GM10248 (cell line): ENCODE results near the gene SEPTIN10.

Experiments used
- CTCF ChIA-PET: fragments of 300-600 bp; sonication (Branson Sonifier 250); formaldehyde crosslinking; extraction: SDS; loops from one replicate; lab custom pipeline; 2021; ENCODE audit warnings: antibody characterized with exemption; lab: Yijun Ruan, JAX
- POLR2A ChIA-PET: fragments of 350-650 bp; sonication (Branson Sonifier 250); formaldehyde crosslinking; extraction: SDS; loops from one replicate; lab custom pipeline; 2020; ENCODE audit warnings: antibody characterized with exemption; lab: Yijun Ruan, JAX
- DNase-seq: peaks from one replicate; pipeline ENCODE4 v3.0.0; 2012; ENCODE audit errors: extremely low spot score
- TF ChIP-seq, protein P1 (sequence below): IDR thresholded peaks from 2 replicates; pipeline ENCODE4 v1.5.1; 2012; ENCODE audit warnings: mild to moderate bottlenecking, low read depth; ENCODE audit errors: extremely low read depth, missing control alignments, control extremely low read depth

SEPTIN10 gene

DNA sequence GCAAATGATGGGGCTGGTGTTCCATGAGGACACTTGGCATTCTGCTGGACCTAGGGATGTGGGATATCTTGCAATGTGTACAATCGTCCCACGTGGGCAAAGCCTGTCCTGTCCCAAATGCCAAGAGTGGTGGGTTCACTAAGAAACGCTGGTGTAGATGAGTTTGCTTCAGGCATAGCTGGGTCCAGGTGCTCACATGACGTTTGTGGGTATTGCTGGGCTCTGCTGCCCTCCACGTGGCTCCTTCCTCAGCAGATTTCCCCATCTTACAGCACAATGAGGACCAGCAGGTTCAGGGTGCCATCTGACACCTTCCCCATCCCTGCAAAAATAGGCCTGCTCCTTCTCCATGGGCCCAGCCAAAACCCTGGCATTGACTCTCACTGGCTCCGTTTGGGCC lies 105.9 kb downstream of the SEPTIN10 start:
- TF ChIP-seq, protein P1, sequence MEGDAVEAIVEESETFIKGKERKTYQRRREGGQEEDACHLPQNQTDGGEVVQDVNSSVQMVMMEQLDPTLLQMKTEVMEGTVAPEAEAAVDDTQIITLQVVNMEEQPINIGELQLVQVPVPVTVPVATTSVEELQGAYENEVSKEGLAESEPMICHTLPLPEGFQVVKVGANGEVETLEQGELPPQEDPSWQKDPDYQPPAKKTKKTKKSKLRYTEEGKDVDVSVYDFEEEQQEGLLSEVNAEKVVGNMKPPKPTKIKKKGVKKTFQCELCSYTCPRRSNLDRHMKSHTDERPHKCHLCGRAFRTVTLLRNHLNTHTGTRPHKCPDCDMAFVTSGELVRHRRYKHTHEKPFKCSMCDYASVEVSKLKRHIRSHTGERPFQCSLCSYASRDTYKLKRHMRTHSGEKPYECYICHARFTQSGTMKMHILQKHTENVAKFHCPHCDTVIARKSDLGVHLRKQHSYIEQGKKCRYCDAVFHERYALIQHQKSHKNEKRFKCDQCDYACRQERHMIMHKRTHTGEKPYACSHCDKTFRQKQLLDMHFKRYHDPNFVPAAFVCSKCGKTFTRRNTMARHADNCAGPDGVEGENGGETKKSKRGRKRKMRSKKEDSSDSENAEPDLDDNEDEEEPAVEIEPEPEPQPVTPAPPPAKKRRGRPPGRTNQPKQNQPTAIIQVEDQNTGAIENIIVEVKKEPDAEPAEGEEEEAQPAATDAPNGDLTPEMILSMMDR = no peak
- no peak for DNase-seq
- ChIA-PET CTCF (interaction anchor here (0.9 to 2.2 kb wide), 3 partner anchors 25 to 39 kb away, joined by 3 to 9 read pairs (median 3); no protein-coding TSS in a partner anchor), POLR2A (interaction anchor here (0.9 kb wide), 1 partner anchor 11 kb away, joined by 4 read pairs; no protein-coding TSS in a partner anchor)

DNA sequence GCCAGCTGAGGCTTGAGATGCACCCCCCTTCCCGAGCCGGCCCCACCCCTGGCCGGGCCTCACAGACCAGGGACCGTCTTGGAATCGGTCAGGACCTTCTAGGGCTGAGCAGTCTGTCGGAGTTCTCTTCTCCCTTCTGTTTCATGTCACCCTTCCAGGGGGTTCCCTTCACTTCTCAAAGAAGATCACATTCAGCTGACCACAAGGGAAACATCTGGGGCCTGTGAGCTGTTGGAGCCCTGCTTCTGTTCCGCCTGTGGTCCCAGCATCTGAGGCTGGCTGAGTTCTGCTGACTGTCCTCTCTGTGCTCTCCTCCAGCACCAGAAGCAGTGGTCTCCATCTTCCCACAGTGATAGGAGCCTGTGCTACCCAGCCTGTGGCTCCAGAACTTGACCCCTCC lies 106.5 kb downstream of the SEPTIN10 start:
- TF ChIP-seq, protein P1 = no peak
- CTCF ChIA-PET = interaction anchor here (1.5 to 2.2 kb wide), 2 partner anchors 25 to 40 kb away, joined by 3 to 9 read pairs; no protein-coding TSS in a partner anchor
- DNase-seq = no peak
- POLR2A ChIA-PET = interaction anchor here (0.9 kb wide), 1 partner anchor 10 kb away, joined by 4 read pairs; no protein-coding TSS in a partner anchor

DNA sequence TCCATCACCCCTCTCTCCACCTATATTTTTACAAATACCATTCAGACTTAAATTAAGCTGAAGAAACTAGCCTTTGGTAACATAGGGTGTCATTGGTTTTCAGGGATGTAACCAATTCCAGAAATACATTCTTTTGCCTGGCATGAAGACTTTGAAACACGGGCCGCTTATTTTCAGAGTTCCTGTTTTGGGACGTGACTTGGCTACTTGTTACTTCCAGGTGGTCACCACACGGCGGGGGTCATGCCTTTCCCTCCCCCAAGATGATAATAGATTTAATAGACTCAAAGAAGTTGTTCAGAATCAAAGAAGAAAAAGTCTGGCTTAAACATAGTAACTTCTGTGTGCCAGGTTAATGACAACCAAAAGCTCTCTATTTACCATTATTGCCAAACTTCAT lies 110.6 kb downstream of the SEPTIN10 start:
- TF ChIP-seq, protein P1 = no peak
- ChIA-PET CTCF (no interaction called here), POLR2A (no interaction called here)
- DNase-seq = no peak

DNA sequence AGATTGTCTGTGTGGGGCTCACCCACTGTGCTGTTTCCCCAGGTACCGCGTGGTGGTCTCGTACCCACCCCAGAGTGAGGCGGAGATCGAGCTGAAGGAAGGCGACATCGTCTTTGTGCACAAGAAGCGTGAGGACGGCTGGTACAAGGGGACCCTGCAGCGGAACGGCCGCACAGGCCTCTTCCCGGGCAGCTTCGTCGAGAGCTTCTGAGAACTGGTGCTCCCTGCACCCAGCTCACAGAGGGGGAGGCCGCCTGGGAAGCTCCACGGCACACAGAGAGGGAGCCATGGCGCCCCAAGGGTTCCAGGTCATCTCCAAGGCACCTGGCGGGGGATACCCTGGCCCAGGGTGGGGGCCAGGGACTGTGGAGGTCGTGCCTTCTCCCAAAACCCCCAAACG lies 112.3 kb downstream of the SEPTIN10 start:
- POLR2A ChIA-PET = no interaction called here
- TF ChIP-seq, protein P1 = no peak
- no peak for DNase-seq
- CTCF ChIA-PET = interaction anchor here (4.5 kb wide), 1 partner anchor 8 kb away, joined by 28 read pairs; no protein-coding TSS in a partner anchor

DNA sequence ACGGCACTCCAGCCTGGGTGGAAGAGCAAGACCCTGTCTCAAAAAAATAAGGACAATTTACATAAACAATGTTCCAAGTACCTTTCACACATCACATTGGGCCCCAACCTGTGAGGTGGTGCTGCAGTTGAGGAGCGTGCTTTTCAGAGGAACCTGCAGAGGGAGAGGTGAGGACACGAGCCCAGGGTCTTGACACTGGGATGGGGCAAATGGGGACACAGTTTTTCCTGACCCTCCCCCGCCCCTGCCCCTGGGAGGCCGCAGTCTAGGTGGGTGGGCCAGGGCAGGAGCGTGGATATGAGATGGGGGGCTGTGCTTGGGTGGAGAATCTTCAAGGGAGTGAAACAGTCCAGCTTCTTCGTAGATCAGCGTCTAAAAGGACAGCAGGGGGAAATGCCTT lies 112.9 kb downstream of the SEPTIN10 start:
- DNase-seq = no peak
- ChIA-PET POLR2A (no interaction called here), CTCF (interaction anchor here (4.5 kb wide), 1 partner anchor 9 kb away, joined by 28 read pairs; no protein-coding TSS in a partner anchor)
- TF ChIP-seq, protein P1 = no peak

DNA sequence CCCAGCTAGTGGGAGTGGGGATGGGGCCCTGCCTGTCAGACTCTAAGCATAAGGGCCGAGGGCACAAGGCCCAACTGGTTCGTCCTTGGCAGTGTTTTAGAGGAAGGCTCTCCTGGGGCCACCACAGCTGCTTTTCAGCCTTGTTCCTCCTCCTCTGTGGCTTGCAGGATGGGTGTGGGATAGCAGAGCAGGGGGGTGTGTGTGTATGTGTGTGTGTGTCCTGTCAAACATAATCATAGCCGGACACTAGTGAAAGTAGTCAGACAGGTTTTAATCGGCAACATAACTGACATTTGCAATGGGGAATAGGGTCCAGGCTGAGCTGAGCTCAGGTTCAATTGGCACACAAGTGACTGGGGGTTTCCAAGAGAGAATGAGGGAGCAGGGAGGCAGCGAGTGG lies 114.2 kb downstream of the SEPTIN10 start:
- CTCF ChIA-PET = interaction anchor here (1.7 to 4.5 kb wide), 2 partner anchors 10 to 12 kb away, joined by 5 to 28 read pairs; no protein-coding TSS in a partner anchor
- TF ChIP-seq, protein P1 = no peak
- POLR2A ChIA-PET = no interaction called here
- DNase-seq = no peak
